Endothelial cell (in vitro differentiated cells): ENCODE data around the gene ANKRD65. TPM values are rescaled to one million over a fixed set of nuclear protein-coding genes. Genes with fewer than 3 reads are reported as not detected.

ENCODE experiments used
- DNase-seq: peaks from one replicate; pipeline ENCODE4 v3.0.0; 2021; ENCODE audit warnings: low spot score
- H3K27ac Mint-ChIP-seq: one replicate; pipeline ENCODE4 v1.8.0; 2021; ENCODE audit warnings: mixed read lengths, inconsistent platforms; ENCODE audit not compliant: unreplicated experiment
- H3K27me3 Mint-ChIP-seq: one replicate; pipeline ENCODE4 v1.8.0; 2021; ENCODE audit warnings: mild to moderate bottlenecking, moderate library complexity, mixed read lengths, inconsistent platforms; ENCODE audit not compliant: unreplicated experiment
- H3K36me3 Mint-ChIP-seq: one replicate; pipeline ENCODE4 v1.8.0; 2021; ENCODE audit warnings: mild to moderate bottlenecking, low read depth, mixed read lengths, inconsistent platforms; ENCODE audit not compliant: unreplicated experiment
- H3K4me1 Mint-ChIP-seq: one replicate; pipeline ENCODE4 v1.8.0; 2021; ENCODE audit warnings: mild to moderate bottlenecking, mixed read lengths, inconsistent platforms; ENCODE audit not compliant: unreplicated experiment
- H3K4me3 Mint-ChIP-seq: one replicate; pipeline ENCODE4 v1.8.0; 2021; ENCODE audit warnings: mild to moderate bottlenecking, mixed read lengths, inconsistent platforms; ENCODE audit not compliant: unreplicated experiment
- H3K9me3 Mint-ChIP-seq: one replicate; pipeline ENCODE4 v1.8.0; 2021; ENCODE audit warnings: mixed read lengths, inconsistent platforms; ENCODE audit not compliant: unreplicated experiment
- total RNA-seq: library from RNA; stranded (reverse); fragmentation: NEBNext Ultra II Directional; extraction: Animal tissue kit (Norgen Biotek cat#: 25700); gene quantifications from one replicate; pipeline ENCODE4 v1.2.1, GENCODE V29; 2021; ENCODE audit not compliant: unreplicated experiment
- TF ChIP-seq, protein P1 (sequence below): fragments of 200-600 bp; sonication (generic); IDR thresholded peaks from one replicate; pipeline ENCODE4 v1.5.0; 2021; ENCODE audit warnings: antibody characterized with exemption; ENCODE audit not compliant: unreplicated experiment

Gene ANKRD65
- total RNA-seq, 1 donor from 2014 or later: 0.31 TPM

DNA sequence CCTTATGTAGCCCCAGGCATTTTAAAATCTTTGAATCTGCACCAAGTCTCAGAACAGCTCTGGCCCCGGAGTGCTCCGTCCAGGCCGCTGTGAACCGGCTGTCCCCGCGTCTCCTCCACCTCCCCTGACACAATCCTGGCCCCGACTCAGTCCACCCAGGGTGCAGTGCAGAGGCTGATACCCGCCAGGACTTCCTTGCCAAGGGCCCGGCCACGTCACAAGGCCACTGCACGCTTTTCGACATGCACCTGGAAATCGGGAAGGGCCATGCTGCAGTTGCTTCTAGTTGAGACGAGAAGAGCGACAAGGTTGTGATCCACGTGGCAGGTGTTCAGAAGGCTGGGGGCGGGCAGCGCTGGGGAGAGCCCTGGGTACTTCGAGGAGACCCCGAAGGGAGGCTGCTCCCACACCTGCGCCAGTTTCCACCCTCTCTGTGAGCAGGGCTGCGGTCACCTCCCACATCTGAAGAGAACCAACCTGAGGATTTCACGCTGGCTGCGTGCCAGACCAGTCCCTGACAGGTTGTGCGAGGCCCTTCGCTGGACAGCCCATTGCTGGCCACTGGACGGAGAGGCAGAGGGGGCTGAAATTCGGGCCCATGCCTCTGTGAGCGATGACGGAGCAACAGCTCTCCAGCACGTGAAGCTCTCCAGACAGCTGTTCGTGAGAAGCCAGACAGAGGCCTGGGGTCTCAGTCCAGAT is 21.1 kb upstream of the ANKRD65 start:
- TF ChIP-seq, protein P1, sequence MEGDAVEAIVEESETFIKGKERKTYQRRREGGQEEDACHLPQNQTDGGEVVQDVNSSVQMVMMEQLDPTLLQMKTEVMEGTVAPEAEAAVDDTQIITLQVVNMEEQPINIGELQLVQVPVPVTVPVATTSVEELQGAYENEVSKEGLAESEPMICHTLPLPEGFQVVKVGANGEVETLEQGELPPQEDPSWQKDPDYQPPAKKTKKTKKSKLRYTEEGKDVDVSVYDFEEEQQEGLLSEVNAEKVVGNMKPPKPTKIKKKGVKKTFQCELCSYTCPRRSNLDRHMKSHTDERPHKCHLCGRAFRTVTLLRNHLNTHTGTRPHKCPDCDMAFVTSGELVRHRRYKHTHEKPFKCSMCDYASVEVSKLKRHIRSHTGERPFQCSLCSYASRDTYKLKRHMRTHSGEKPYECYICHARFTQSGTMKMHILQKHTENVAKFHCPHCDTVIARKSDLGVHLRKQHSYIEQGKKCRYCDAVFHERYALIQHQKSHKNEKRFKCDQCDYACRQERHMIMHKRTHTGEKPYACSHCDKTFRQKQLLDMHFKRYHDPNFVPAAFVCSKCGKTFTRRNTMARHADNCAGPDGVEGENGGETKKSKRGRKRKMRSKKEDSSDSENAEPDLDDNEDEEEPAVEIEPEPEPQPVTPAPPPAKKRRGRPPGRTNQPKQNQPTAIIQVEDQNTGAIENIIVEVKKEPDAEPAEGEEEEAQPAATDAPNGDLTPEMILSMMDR: no peak
- peaks cover 4% of the 10 kb centered on the region for H3K36me3 Mint-ChIP-seq
- H3K4me3 Mint-ChIP-seq: no peak overlapping the region
- no peak overlapping the region for H3K27ac Mint-ChIP-seq
- no peaks in the 10 kb centered on the region for H3K27me3 Mint-ChIP-seq
- no peak for DNase-seq
- H3K9me3 Mint-ChIP-seq: no peaks in the 10 kb centered on the region
- H3K4me1 Mint-ChIP-seq: no peaks in the 10 kb centered on the region

DNA sequence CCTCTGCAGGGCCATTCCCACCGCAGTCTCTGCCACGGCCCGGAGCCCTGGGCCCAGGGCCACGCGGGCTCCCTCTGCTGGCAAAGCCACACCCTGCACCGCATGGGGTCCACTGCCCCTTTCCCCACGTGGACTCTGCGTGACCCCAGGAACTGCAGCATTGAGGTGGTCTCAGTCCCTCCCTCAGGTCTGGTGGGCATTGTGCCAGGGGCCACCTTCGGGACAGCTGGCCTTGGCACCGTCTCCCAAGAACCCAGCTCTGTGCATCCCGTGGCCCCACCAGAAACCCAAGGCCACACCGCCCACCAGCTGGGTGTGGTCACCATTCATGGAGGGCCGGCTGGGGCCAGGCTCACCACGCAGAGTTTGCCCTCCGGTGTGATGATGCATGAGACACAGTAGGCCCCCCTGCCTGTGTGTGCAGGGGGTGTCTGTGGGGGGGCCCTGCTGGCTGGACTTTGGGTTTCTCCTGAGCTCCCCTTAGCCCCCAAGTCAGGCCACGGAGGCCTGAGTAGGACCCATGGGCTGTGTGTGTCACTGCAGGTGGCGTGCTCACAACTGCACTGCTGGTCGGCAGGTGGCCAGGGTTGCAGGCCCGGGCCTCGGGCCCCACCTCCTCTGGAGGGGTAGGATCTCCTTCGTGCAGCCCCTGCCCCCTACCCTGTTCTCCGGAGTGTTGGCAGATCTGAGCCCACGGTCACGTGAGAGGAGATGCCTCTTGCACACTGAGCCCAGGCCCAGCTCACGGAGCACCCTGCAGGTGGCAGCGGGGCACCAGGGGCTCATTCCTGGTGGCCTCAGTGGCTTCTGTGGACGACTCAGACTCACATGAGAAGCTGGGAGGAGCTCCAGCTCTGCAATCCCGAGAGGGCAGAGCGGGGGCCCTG is 20.2 kb upstream of the ANKRD65 start:
- Mint-ChIP-seq H3K36me3 (peaks cover 4% of the 10 kb centered on the region), H3K4me3 (no peak overlapping the region), H3K27me3 (no peaks in the 10 kb centered on the region), H3K4me1 (no peaks in the 10 kb centered on the region), H3K9me3 (no peaks in the 10 kb centered on the region), H3K27ac (no peak overlapping the region)
- peak; percentile 76 for DNase-seq
- TF ChIP-seq, protein P1: peak; percentile 77

DNA sequence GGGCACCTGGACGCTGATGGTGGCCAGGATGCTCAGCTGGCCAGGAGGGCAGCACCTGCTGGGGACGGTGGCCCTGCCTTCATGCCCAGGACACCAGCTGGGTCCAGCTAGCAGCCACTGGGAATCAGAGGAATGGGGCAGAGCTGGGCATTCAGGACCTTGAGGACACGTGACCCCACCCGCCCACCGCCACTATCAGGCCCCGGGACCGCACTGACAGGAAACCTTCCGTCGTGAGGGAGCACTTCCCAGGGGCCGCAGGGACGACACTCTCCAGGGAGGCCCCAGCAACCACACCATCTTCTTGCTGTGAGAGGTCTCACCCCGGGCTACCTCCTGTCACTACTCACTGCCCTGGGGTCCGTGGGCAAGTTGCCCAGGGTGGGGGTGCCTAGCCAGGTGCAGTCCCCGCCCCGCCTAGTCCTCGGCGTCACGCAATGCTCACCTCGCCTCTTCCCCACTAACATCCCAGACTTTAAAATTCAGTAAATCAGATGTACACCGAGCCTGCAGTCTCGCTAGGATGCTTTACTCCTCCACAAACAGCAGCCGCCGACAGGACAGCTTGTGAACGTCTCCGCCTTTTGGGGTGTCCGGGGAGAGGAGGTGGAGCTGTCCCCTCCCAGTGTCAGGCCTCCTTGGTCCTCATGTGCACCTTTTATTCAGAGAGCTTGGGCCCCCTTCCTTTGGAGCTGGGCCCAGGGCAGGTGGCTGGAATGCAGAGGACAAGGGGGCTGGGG is 19.4 kb upstream of the ANKRD65 start:
- TF ChIP-seq, protein P1: no peak
- Mint-ChIP-seq H3K9me3 (no peaks in the 10 kb centered on the region), H3K27me3 (no peaks in the 10 kb centered on the region), H3K4me1 (no peaks in the 10 kb centered on the region), H3K27ac (no peak overlapping the region), H3K36me3 (peaks cover 4% of the 10 kb centered on the region), H3K4me3 (no peak overlapping the region)
- no peak for DNase-seq

DNA sequence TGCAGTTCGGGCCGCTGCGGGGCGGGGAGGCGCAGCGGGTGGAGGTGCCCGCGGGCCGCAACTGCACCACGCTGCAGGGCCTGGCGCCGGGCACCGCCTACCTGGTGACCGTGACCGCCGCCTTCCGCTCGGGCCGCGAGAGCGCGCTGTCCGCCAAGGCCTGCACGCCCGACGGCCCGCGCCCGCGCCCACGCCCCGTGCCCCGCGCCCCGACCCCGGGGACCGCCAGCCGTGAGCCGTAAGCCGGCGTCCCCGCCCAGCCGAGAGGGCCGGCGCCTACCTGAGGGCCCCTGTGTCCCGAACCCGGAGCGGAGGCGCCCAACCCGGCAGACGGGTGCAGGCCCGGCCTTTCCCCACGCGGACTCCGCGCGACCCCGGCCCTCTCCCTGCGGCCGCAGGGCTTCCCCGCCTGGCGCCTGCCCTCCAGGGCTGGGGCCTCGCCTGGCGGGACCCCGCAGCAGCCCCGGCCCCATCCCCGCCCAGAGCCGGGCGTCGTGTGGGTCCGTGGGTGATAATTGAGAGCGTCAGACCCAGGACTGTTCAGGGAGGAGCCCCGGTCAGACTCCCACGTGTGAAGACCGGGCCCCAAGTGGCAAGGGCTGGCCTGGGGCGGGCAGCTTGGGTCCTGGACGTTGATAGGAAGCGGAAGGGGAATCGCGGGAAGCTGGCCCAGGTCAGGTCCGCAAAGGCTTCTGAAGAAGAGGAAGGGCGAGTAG is 18.6 kb upstream of the ANKRD65 start:
- no peak for DNase-seq
- Mint-ChIP-seq H3K36me3 (peaks cover 4% of the 10 kb centered on the region), H3K4me1 (peaks cover 4% of the 10 kb centered on the region), H3K9me3 (no peaks in the 10 kb centered on the region), H3K4me3 (no peak overlapping the region), H3K27ac (no peak overlapping the region), H3K27me3 (peaks cover 2% of the 10 kb centered on the region)
- TF ChIP-seq, protein P1: no peak
